ENCODE results near the gene BTNL9. TPM values are rescaled to one million over a fixed set of nuclear protein-coding genes. Genes with fewer than 3 reads are reported as not detected.

BTNL9 gene
- total RNA-seq, 1 experiment from 2014 or later, result 0.96 TPM

DNA sequence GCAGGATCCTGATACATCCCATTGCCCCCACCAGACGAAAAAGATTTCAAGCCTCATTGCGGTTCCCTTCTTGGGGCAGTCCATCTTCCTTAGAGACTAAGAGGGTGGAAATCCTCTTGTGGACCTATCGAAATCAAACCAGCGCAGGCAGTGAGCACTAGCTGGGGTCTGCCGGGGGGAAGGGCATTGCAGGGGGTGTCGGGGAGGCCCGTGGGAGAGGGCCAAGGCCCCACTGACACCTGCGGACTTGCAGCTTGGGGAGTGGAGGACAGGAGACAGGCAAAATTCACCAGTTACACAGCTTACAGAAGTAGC, 522 bp downstream of the BTNL9 start:
- Histone ChIP-seq H4K20me1 (ENCODE audit: control insufficient read depth, insufficient read depth, insufficient read length) (no peaks in the 10 kb centered on the region), H3K9me3 (ENCODE audit: control insufficient read depth, low read depth, low read length) (no peaks in the 10 kb centered on the region), H4K8ac (replicated peaks; ENCODE audit: insufficient read length, low read depth, low read length) (no peak overlapping the region), H3K23me2 (ENCODE audit: insufficient read length, low read depth, low read length, poor library complexity, severe bottlenecking) (no peaks in the 10 kb centered on the region), H2BK20ac (ENCODE audit: low read depth, low read length, poor library complexity, severe bottlenecking) (no peak overlapping the region), H3K79me1 (ENCODE audit: insufficient read depth, low read depth, low read length, poor library complexity, severe bottlenecking) (no peaks in the 10 kb centered on the region), H3K18ac (ENCODE audit: insufficient read length, low read depth, low read length) (no peak overlapping the region), H2BK120ac (ENCODE audit: low read depth, low read length, poor library complexity, severe bottlenecking) (no peak overlapping the region), H2BK12ac (ENCODE audit: insufficient read length, low read depth, low read length) (no peak overlapping the region), H3K14ac (ENCODE audit: insufficient read depth, low read length) (no peak overlapping the region; the same call in 1 of the 2 replicates), H4K91ac (ENCODE audit: insufficient read length, low read depth, low read length) (no peak overlapping the region), H3K4me1 (ENCODE audit: insufficient read depth, low read length) (no peaks in the 10 kb centered on the region), H4K5ac (ENCODE audit: insufficient read length, low read depth, low read length) (no peak overlapping the region), H3T11ph (ENCODE audit: low read length) (no peak overlapping the region), H2AFZ (ENCODE audit: low read length) (no peak overlapping the region), H2BK15ac (ENCODE audit: low read depth, low read length) (no peak overlapping the region), H3K4me2 (ENCODE audit: insufficient read depth, insufficient read length, low read length) (no peak overlapping the region), H2AK5ac (ENCODE audit: insufficient read length, low read length) (no peak overlapping the region), H3K56ac (ENCODE audit: insufficient read length, low read depth, low read length) (no peak overlapping the region), H3K23ac (ENCODE audit: insufficient read length, low read depth, low read length) (no peak overlapping the region), H3K9ac (ENCODE audit: extremely low read depth, insufficient read length, low read length) (no peak overlapping the region), H3K27me3 (ENCODE audit: insufficient read depth, low read length) (no peaks in the 10 kb centered on the region; the same call in 1 of the 2 replicates), H2BK5ac (ENCODE audit: insufficient read length, low read length) (no peak overlapping the region), H3K79me2 (ENCODE audit: insufficient read depth, low read length) (no peaks in the 10 kb centered on the region), H3K4ac (ENCODE audit: low read depth, low read length) (no peak overlapping the region), H3K27ac (ENCODE audit: insufficient read length, low read depth, low read length) (no peak overlapping the region)
- no CpG with 5 or more reads among the region's 8 CpGs for WGBS (ENCODE audit: extremely low coverage, insufficient read length, low lambda C conversion rate)
- H3K27me3 Mint-ChIP-seq (ENCODE audit: low read depth), result peaks cover 39% of the 10 kb centered on the region
- DNase-seq, result no peak
- no peak overlapping the region for H3K27ac Mint-ChIP-seq
- TF ChIP-seq, protein P1, sequence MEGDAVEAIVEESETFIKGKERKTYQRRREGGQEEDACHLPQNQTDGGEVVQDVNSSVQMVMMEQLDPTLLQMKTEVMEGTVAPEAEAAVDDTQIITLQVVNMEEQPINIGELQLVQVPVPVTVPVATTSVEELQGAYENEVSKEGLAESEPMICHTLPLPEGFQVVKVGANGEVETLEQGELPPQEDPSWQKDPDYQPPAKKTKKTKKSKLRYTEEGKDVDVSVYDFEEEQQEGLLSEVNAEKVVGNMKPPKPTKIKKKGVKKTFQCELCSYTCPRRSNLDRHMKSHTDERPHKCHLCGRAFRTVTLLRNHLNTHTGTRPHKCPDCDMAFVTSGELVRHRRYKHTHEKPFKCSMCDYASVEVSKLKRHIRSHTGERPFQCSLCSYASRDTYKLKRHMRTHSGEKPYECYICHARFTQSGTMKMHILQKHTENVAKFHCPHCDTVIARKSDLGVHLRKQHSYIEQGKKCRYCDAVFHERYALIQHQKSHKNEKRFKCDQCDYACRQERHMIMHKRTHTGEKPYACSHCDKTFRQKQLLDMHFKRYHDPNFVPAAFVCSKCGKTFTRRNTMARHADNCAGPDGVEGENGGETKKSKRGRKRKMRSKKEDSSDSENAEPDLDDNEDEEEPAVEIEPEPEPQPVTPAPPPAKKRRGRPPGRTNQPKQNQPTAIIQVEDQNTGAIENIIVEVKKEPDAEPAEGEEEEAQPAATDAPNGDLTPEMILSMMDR (conservative IDR thresholded peaks at IDR 0.05), result no peak
- peaks cover 8 to 20% of the 10 kb centered on the region in 2 experiments for H3K4me1 Mint-ChIP-seq
- H3K4me3 Mint-ChIP-seq, result no peak overlapping the region
- no peaks in the 10 kb centered on the region; a peak in 1 of 5 replicates for H3K9me3 Mint-ChIP-seq
- no peaks in the 10 kb centered on the region for H3K36me3 Mint-ChIP-seq (ENCODE audit: insufficient read depth in 1 of 3, low read depth in 3 of 3)
